Neural progenitor cell (in vitro differentiated cells): Measurements from ENCODE around the gene SSC4D. TPM values are rescaled to one million over a fixed set of nuclear protein-coding genes. Genes with fewer than 3 reads are reported as not detected.
"Not testable (repeated sequence)": the region's sequence is repeated elsewhere in the genome, so short reads cannot be mapped to it uniquely, and the experiment has no call there.

Source experiments
- DNase-seq: peaks from one replicate; pipeline ENCODE4 v3.0.0-alpha.2; 2016; ENCODE audit warnings: low spot score
- H2AFZ ChIP-seq: fragments of 200-600 bp; sonication (generic); replicated peaks from 2 replicates; pipeline ENCODE4 v1.6.1; 2016; ENCODE audit warnings: antibody characterized with exemption
- H3F3A ChIP-seq: fragments of 200-600 bp; sonication (generic); 2 replicates; pipeline ENCODE4 v1.6.1; 2016; ENCODE audit warnings: antibody characterized with exemption, low read depth
- H3K27ac ChIP-seq: fragments of 200-600 bp; sonication (generic); 2 replicates; pipeline ENCODE4 v1.5.1; 2016; ENCODE audit warnings: mild to moderate bottlenecking
- H3K27me3 ChIP-seq: fragments of 200-600 bp; sonication (generic); 2 replicates; pipeline ENCODE4 v1.6.1; 2016; ENCODE audit warnings: mild to moderate bottlenecking, moderate library complexity
- H3K36me3 ChIP-seq: fragments of 200-600 bp; sonication (generic); 2 replicates; pipeline ENCODE4 v1.5.1; 2016
- H3K4me1 ChIP-seq: fragments of 200-600 bp; sonication (generic); 2 replicates; pipeline ENCODE4 v1.6.1; 2016; ENCODE audit warnings: mixed run types
- H3K4me2 ChIP-seq: fragments of 200-600 bp; sonication (generic); 2 replicates; pipeline ENCODE4 v1.6.1; 2016
- H3K4me3 ChIP-seq: fragments of 200-600 bp; sonication (generic); 2 replicates; pipeline ENCODE4 v1.5.1; 2016
- H3K79me2 ChIP-seq: fragments of 200-600 bp; sonication (generic); 2 replicates; pipeline ENCODE4 v1.6.1; 2016; ENCODE audit warnings: low read depth
- H3K9ac ChIP-seq: fragments of 200-600 bp; sonication (generic); 2 replicates; pipeline ENCODE4 v1.6.1; 2016
- H3K9me3 ChIP-seq: fragments of 200-600 bp; sonication (generic); 2 replicates; pipeline ENCODE4 v1.5.1; 2016; ENCODE audit warnings: low read depth
- H4K20me1 ChIP-seq: fragments of 200-600 bp; sonication (generic); 2 replicates; pipeline ENCODE4 v1.6.1; 2016; ENCODE audit warnings: low read depth
- H3K27ac Mint-ChIP-seq: 3 replicates; pipeline ENCODE4 v1.8.0; 2021; ENCODE audit warnings: mixed read lengths
- H3K27me3 Mint-ChIP-seq: 2 replicates; pipeline ENCODE4 v1.8.0; 2022; ENCODE audit warnings: low read depth, mild to moderate bottlenecking, inconsistent platforms, moderate library complexity, mixed read lengths; ENCODE audit not compliant: insufficient read depth
- H3K36me3 Mint-ChIP-seq: 3 replicates; pipeline ENCODE4 v1.8.0; 2021; ENCODE audit warnings: mixed read lengths
- H3K4me1 Mint-ChIP-seq: 3 replicates; pipeline ENCODE4 v1.8.0; 2021; ENCODE audit warnings: mixed read lengths
- H3K4me3 Mint-ChIP-seq: 3 replicates; pipeline ENCODE4 v1.8.0; 2021; ENCODE audit warnings: mild to moderate bottlenecking, moderate library complexity, mixed read lengths
- H3K9me3 Mint-ChIP-seq: 3 replicates; pipeline ENCODE4 v1.8.0; 2020; ENCODE audit warnings: mixed read lengths
- CTCF ChIP-seq: fragments of 200-600 bp; sonication (generic); IDR thresholded peaks from 2 replicates; pipeline ENCODE4 v1.5.1; 2017; ENCODE audit warnings: antibody characterized with exemption, mild to moderate bottlenecking
- EZH2 ChIP-seq: fragments of 200-600 bp; sonication (generic); IDR thresholded peaks from 2 replicates; pipeline ENCODE4 v1.6.1; 2017; ENCODE audit warnings: antibody characterized with exemption, mild to moderate bottlenecking, moderate library complexity
- EZH2phosphoT487 ChIP-seq: fragments of 200-600 bp; sonication (generic); IDR thresholded peaks from 2 replicates; pipeline ENCODE4 v1.6.1; 2017; ENCODE audit warnings: antibody characterized with exemption
- total RNA-seq: library from RNA; depleted of rRNA; stranded (reverse); fragments of >200 nt; gene quantifications from 2 replicates; pipeline ENCODE4 v1.2.3, GENCODE V29; 2015; ENCODE audit warnings: low replicate concordance

SSC4D gene
- total RNA-seq, 1 donor from 2014 or later: 0.43 TPM

- Mint-ChIP-seq H3K4me3 (no peak within 1 kb of the TSS), H3K9me3 (peaks cover 5% of the 10 kb centered on the region), H3K36me3 (no peaks in the 10 kb centered on the region), H3K27me3 (peaks cover 4% of the 10 kb centered on the region), H3K27ac (peak within 1 kb of the TSS; percentile 71), H3K4me1 (peaks cover 13% of the 10 kb centered on the region)
- peaks cover 9% of the 10 kb centered on the region for H3F3A ChIP-seq
- H3K4me1 ChIP-seq: peaks cover 5% of the 10 kb centered on the region
- no peaks in the 10 kb centered on the region for H4K20me1 ChIP-seq
- H3K4me3 ChIP-seq: no peak within 1 kb of the TSS
- H3K27ac ChIP-seq: no peak within 1 kb of the TSS
- H3K4me2 ChIP-seq: no peak within 1 kb of the TSS
- TF ChIP-seq EZH2: no peak
- no peak for TF ChIP-seq EZH2phosphoT487
- no peak for TF ChIP-seq CTCF
- DNase-seq: no peak
- no peaks in the 10 kb centered on the region for H3K9me3 ChIP-seq
- no peak within 1 kb of the TSS for H3K9ac ChIP-seq
- H3K36me3 ChIP-seq: no peaks in the 10 kb centered on the region
- no peaks in the 10 kb centered on the region for H3K27me3 ChIP-seq
- no peak within 1 kb of the TSS for H2AFZ ChIP-seq
- no peaks in the 10 kb centered on the region for H3K79me2 ChIP-seq
These were observed 15.1 kb upstream of the SSC4D start, which contains the start of gene ZP3 for GRCh38 chr7:76424413-76425111. ZP3 (plus strand) TSS chr7:76424950; CDS start chr7:76424965, 15 bp downstream.

GRCh38 chr7:76423666-76424412 lies 14.3 kb upstream of the SSC4D start:
- Histone ChIP-seq H3K27me3 (no peaks in the 10 kb centered on the region), H3K4me2 (no peak overlapping the region), H3K4me3 (no peak overlapping the region), H4K20me1 (no peaks in the 10 kb centered on the region), H3K9me3 (no peaks in the 10 kb centered on the region), H3K79me2 (no peaks in the 10 kb centered on the region), H3K4me1 (peaks cover 5% of the 10 kb centered on the region), H2AFZ (no peak overlapping the region), H3F3A (peaks cover 9% of the 10 kb centered on the region), H3K27ac (no peak overlapping the region), H3K36me3 (no peaks in the 10 kb centered on the region), H3K9ac (no peak overlapping the region)
- DNase-seq: peak; percentile 43
- Mint-ChIP-seq H3K4me3 (peak overlapping the region; percentile 43), H3K27me3 (peaks cover 4% of the 10 kb centered on the region), H3K27ac (peak overlapping the region; percentile 71), H3K4me1 (peaks cover 13% of the 10 kb centered on the region), H3K9me3 (peaks cover 5% of the 10 kb centered on the region), H3K36me3 (no peaks in the 10 kb centered on the region)
- no peak for TF ChIP-seq EZH2phosphoT487
- no peak for TF ChIP-seq EZH2
- no peak for TF ChIP-seq CTCF

GRCh38 chr7:76421097-76421496 lies 11.6 kb upstream of the SSC4D start:
- not testable (repeated sequence) for H3K27me3 ChIP-seq, DNase-seq, H3F3A ChIP-seq, H3K27ac Mint-ChIP-seq, H2AFZ ChIP-seq, H3K36me3 ChIP-seq, H4K20me1 ChIP-seq, H3K4me1 ChIP-seq, H3K4me3 Mint-ChIP-seq, H3K4me2 ChIP-seq, H3K9ac ChIP-seq, H3K36me3 Mint-ChIP-seq, H3K27ac ChIP-seq, H3K9me3 ChIP-seq, H3K4me3 ChIP-seq, H3K27me3 Mint-ChIP-seq, H3K79me2 ChIP-seq, H3K9me3 Mint-ChIP-seq
- H3K4me1 Mint-ChIP-seq: peaks cover 13% of the 10 kb centered on the region

- not testable (repeated sequence) for H3K79me2 ChIP-seq, H3K27me3 Mint-ChIP-seq, H3K4me3 ChIP-seq, H3K9me3 ChIP-seq, H3K27me3 ChIP-seq, H3K36me3 Mint-ChIP-seq, H3K9ac ChIP-seq, DNase-seq, H3F3A ChIP-seq, H3K4me1 Mint-ChIP-seq, H3K4me2 ChIP-seq, H3K4me1 ChIP-seq, H3K27ac Mint-ChIP-seq, H3K4me3 Mint-ChIP-seq, H3K36me3 ChIP-seq, H3K9me3 Mint-ChIP-seq, H4K20me1 ChIP-seq, H3K27ac ChIP-seq, H2AFZ ChIP-seq
These were observed 8.3 kb upstream of the SSC4D start for GRCh38 chr7:76417654-76418310.
